Measurements from ENCODE around the gene CRYBG1. TPM values are rescaled to one million over a fixed set of nuclear protein-coding genes. Genes with fewer than 3 reads are reported as not detected.

The CRYBG1 gene
- polyA plus RNA-seq, 1 donor (not counting 4 experiments of a cell fraction or from before 2014, with no cell fraction given): 54.7 TPM

DNA sequence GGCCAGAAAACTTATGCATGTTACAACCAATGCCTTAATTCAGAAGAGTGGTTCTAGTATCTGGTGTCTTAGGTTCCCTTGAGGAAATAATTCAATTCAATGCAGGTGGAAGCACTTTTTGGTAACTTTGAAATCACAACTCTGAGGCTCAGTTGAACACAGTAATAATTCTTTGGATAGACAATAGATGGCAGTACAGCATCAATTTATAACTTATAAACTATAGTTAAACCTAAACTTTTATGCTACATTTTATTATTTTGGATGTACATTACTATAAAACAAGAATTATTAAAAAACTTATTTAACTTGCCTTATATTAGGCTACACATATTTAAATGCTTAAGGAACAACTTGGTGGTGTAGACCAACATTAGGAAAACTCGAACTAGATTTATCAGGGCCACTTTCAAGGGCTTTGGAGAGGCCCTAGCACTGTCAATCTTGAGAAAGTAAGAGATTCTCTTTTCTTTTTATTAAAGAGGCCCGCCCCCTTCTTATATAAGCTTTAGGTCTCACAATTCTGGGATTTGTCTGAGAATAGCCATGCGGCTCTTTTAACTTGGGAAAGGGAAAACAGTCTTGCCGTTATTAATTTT is 85.9 kb downstream of the CRYBG1 start:
- no peak for FAIRE-seq
- TF ChIP-seq EZH2 (IDR thresholded peaks at IDR 0.05; ENCODE audit: low read length): no peak
- TF ChIP-seq, protein P1, sequence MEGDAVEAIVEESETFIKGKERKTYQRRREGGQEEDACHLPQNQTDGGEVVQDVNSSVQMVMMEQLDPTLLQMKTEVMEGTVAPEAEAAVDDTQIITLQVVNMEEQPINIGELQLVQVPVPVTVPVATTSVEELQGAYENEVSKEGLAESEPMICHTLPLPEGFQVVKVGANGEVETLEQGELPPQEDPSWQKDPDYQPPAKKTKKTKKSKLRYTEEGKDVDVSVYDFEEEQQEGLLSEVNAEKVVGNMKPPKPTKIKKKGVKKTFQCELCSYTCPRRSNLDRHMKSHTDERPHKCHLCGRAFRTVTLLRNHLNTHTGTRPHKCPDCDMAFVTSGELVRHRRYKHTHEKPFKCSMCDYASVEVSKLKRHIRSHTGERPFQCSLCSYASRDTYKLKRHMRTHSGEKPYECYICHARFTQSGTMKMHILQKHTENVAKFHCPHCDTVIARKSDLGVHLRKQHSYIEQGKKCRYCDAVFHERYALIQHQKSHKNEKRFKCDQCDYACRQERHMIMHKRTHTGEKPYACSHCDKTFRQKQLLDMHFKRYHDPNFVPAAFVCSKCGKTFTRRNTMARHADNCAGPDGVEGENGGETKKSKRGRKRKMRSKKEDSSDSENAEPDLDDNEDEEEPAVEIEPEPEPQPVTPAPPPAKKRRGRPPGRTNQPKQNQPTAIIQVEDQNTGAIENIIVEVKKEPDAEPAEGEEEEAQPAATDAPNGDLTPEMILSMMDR (optimal IDR thresholded peaks at IDR 0.05 in 1 of 3, IDR thresholded peaks at IDR 0.05 in 1 of 3, conservative IDR thresholded peaks at IDR 0.05 in 1 of 3; ENCODE audit: extremely low read depth in 1 of 3, insufficient read depth in 2 of 3, low read length in 3 of 3): peak in 2 of 3 experiments; percentile 10 to 28
- Histone ChIP-seq H3K4me2 (ENCODE audit: control insufficient read depth, extremely low read depth, insufficient read depth, low read depth, low read length) (no peak overlapping the region), H3K27ac (ENCODE audit: control insufficient read depth, insufficient read depth, low read length) (no peak overlapping the region), H3K27me3 (ENCODE audit: control insufficient read depth, extremely low read depth, insufficient read depth, low read length) (no peaks in the 10 kb centered on the region), H4K20me1 (ENCODE audit: control insufficient read depth, extremely low read depth, insufficient read depth, low read length) (no peaks in the 10 kb centered on the region), H3K4me1 (ENCODE audit: control insufficient read depth, extremely low read depth, insufficient read depth, low read length) (peaks cover 7% of the 10 kb centered on the region), H3K36me3 (ENCODE audit: control insufficient read depth in 2 of 2, extremely low read depth in 1 of 2, insufficient read depth in 2 of 2, low read length in 2 of 2) (peaks cover 0 to 2% of the 10 kb centered on the region in 2 experiments), H3K9me1 (ENCODE audit: control insufficient read depth, extremely low read depth, insufficient read depth, low read length) (no peaks in the 10 kb centered on the region), H3K4me3 (ENCODE audit: control insufficient read depth in 2 of 3, extremely low read depth in 1 of 3, insufficient read depth in 2 of 3, low read depth in 1 of 3, low read length in 3 of 3) (no peak overlapping the region), H3K9ac (ENCODE audit: control insufficient read depth, extremely low read depth, insufficient read depth, low read length) (no peak overlapping the region), H3K9me3 (ENCODE audit: control insufficient read depth, low read depth, low read length) (no peaks in the 10 kb centered on the region), H2AFZ (ENCODE audit: control insufficient read depth, low read length) (no peak overlapping the region), H3K79me2 (ENCODE audit: control insufficient read depth, insufficient read depth, low read length) (peaks cover 1% of the 10 kb centered on the region)
- dilution Hi-C loops (cut with MboI; ENCODE audit: extremely low pct_ligation_motif_present, low sequenced_read_pairs): no loop called here
- DNase-seq (ENCODE audit: low read depth, low spot score): no peak

GRCh38 chr6:106446983-106447382 is 86.5 kb downstream of the CRYBG1 start:
- H3K4me1 ChIP-seq (ENCODE audit: control insufficient read depth, extremely low read depth, insufficient read depth, low read length): peaks cover 11% of the 10 kb centered on the region
- no peak for TF ChIP-seq EZH2 (IDR thresholded peaks at IDR 0.05; ENCODE audit: low read length)
- TF ChIP-seq, protein P1 (optimal IDR thresholded peaks at IDR 0.05 in 1 of 3, IDR thresholded peaks at IDR 0.05 in 1 of 3, conservative IDR thresholded peaks at IDR 0.05 in 1 of 3; ENCODE audit: extremely low read depth in 1 of 3, insufficient read depth in 2 of 3, low read length in 3 of 3): no peak
- H2AFZ ChIP-seq (ENCODE audit: control insufficient read depth, low read length): no peak overlapping the region
- FAIRE-seq (no peak), DNase-seq (ENCODE audit: low read depth, low spot score) (no peak)
- H3K36me3 ChIP-seq (ENCODE audit: control insufficient read depth in 2 of 2, extremely low read depth in 1 of 2, insufficient read depth in 2 of 2, low read length in 2 of 2): peaks cover 0 to 2% of the 10 kb centered on the region in 2 experiments
- H3K9me1 ChIP-seq (ENCODE audit: control insufficient read depth, extremely low read depth, insufficient read depth, low read length): no peaks in the 10 kb centered on the region
- peaks cover 1% of the 10 kb centered on the region for H3K79me2 ChIP-seq (ENCODE audit: control insufficient read depth, insufficient read depth, low read length)
- no peak overlapping the region for H3K4me3 ChIP-seq (ENCODE audit: control insufficient read depth in 2 of 3, extremely low read depth in 1 of 3, insufficient read depth in 2 of 3, low read depth in 1 of 3, low read length in 3 of 3)
- dilution Hi-C loops (cut with MboI; ENCODE audit: extremely low pct_ligation_motif_present, low sequenced_read_pairs): no loop called here
- H3K9ac ChIP-seq (ENCODE audit: control insufficient read depth, extremely low read depth, insufficient read depth, low read length): no peak overlapping the region
- H3K27ac ChIP-seq (ENCODE audit: control insufficient read depth, insufficient read depth, low read length): no peak overlapping the region
- H4K20me1 ChIP-seq (ENCODE audit: control insufficient read depth, extremely low read depth, insufficient read depth, low read length): no peaks in the 10 kb centered on the region
- no peaks in the 10 kb centered on the region for H3K9me3 ChIP-seq (ENCODE audit: control insufficient read depth, low read depth, low read length)
- H3K4me2 ChIP-seq (ENCODE audit: control insufficient read depth, extremely low read depth, insufficient read depth, low read depth, low read length): no peak overlapping the region
- no peaks in the 10 kb centered on the region for H3K27me3 ChIP-seq (ENCODE audit: control insufficient read depth, extremely low read depth, insufficient read depth, low read length)
